NCI-H1105 treated with DMSO at 0.1 percent for 48 hours (cell line): ENCODE results near the gene NBEAL2.
A peak's percentile ranks its signal among the peaks of the same experiment; 100 is the strongest.

Experiments used
- DNase-seq: peaks from one replicate; lab custom pipeline; 2025; lab: John Stamatoyannopoulos, UW

Gene NBEAL2

DNA sequence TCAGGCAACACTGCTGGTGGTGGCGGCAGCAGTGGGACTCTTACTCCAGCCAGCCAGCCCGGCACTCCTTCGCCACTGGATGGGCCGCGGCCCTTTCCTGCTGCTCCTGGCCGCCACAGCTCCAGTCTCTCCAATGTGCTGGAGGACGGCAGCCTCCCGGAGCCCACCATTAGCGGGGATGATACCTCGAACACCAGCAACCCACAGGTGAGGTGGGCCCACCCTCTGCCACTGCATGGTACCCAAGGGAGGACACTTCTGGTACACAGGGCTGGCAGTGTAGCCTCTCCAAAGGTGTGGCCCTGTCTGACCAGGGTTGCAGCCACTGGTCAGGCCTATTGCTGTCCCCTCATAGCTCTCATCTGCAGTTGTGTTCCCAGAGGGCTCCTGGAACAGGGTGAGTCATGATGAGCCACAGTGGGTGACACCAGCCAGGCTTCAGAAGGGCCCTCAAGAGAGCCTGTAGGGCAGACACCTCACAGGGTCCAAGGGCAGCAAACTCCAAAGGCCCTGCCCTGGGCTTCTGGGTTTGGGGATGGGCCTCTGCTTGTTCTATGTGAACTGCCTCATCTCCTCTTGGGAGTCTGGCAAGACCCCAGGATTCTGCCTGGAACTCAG lies 20.8 kb downstream of the NBEAL2 start:
- DNase-seq = no peak

GRCh38 chr3:47000922-47001730 lies 21.7 kb downstream of the NBEAL2 start:
- DNase-seq = no peak

- DNase-seq = no peak
Observed at GRCh38 chr3:47001731-47002170, 22.3 kb downstream of the NBEAL2 start.

- no peak for DNase-seq
Observed at GRCh38 chr3:47002171-47003055, 22.9 kb downstream of the NBEAL2 start.

- DNase-seq = no peak
Observed at GRCh38 chr3:47003056-47003410, 23.6 kb downstream of the NBEAL2 start.

DNA sequence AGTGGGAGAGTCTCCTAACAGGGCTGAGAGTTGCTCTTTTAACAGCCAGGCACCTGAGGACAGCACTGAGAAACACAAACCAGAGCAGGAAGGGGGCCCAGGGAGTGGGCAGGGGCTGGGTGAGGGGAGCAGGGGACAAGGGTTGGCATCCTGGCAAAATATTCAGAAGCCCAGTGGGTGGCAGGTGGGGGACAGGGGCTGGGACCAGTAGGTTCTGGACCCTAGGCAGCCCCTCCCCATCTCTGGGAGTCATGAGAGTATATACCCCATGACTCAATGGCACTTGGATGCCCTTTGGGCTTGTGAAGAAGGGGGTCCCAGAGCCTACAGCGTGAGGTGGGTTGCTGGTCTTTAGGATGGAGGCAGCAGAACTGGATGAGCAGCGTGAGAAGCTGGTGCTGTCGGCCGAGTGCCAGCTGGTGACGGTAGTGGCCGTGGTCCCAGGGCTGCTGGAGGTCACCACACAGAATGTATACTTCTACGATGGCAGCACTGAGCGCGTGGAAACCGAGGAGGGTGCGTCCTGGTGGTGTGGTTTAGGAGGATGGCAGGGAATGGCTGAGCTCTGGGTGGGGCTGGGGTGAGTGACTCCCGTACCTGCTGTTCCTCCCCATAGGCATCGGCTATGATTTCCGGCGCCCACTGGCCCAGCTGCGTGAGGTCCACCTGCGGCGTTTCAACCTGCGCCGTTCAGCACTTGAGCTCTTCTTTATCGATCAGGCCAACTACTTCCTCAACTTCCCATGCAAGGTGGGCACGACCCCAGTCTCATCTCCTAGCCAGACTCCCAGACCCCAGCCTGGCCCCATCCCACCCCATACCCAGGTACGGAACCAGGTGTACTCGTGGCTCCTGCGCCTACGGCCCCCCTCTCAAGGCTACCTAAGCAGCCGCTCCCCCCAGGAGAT lies 24.2 kb downstream of the NBEAL2 start:
- DNase-seq = no peak

GRCh38 chr3:47004369-47005211 lies 25.1 kb downstream of the NBEAL2 start:
- no peak for DNase-seq

DNA sequence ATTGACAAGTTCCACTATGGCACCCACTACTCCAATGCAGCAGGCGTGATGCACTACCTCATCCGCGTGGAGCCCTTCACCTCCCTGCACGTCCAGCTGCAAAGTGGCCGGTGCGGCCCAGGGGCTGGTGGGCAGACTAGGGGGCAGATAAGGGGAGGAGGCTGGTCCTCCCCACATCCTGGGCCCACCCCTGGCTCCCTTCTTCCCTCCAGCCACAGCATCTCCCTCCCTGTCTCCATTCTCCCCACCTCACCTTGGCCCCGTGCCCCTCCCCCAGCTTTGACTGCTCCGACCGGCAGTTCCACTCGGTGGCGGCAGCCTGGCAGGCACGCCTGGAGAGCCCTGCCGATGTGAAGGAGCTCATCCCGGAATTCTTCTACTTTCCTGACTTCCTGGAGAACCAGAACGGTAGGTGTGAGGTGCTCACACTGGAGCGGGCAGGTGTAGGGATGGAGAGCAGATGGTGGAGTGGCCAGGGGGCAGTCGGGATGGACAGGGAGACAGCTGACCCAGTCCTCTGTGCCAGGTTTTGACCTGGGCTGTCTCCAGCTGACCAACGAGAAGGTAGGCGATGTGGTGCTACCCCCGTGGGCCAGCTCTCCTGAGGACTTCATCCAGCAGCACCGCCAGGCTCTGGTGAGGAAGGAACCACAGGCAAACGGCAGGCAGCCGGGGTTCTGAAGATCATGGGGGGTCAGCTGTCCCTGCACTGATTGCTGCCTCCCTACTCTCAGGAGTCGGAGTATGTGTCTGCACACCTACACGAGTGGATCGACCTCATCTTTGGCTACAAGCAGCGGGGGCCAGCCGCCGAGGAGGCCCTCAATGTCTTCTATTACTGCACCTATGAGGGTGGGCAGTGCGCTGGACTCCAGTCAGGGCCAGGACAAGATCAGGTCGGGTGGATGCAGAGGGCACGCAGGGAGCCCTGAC lies 26.0 kb downstream of the NBEAL2 start:
- no peak for DNase-seq

GRCh38 chr3:47006145-47006651 lies 26.7 kb downstream of the NBEAL2 start:
- DNase-seq = no peak

DNA sequence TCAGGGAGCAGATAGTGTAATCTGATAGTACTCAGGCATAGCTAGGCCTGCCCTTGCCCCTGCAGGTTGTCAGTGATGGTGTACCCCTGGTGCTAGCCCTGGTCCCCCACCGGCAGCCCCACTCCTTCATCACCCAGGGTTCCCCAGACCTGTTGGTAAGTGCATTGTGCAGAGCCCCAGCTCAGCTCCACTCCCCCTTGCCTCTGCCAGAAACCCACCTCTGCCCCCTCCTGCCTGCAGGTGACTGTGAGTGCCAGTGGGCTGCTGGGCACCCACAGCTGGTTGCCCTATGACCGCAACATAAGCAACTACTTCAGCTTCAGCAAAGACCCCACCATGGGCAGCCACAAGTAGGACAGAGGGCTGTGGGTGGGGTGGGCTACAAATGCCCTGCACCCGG lies 27.5 kb downstream of the NBEAL2 start:
- DNase-seq = no peak

GRCh38 chr3:47007482-47008233 lies 28.2 kb downstream of the NBEAL2 start:
- DNase-seq = no peak

- no peak for DNase-seq
Observed at GRCh38 chr3:47008234-47008796, 28.8 kb downstream of the NBEAL2 start.

DNA sequence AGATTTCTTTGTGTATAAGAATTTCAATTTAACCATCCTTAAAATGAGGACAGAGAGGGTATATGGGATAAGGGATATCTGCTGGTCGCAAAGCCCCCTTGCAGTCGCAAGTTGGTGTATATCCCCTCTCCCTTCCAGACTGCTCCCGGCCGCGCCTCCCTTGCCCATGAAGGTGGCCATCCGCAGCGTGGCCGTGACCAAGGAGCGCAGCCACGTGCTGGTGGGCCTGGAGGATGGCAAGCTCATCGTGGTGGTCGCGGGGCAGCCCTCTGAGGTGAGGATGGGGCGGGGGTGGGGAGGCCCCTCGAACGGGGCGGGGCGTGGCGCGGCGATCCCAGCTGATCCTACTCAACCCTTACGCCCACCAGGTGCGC lies 29.4 kb downstream of the NBEAL2 start:
- no peak for DNase-seq

DNA sequence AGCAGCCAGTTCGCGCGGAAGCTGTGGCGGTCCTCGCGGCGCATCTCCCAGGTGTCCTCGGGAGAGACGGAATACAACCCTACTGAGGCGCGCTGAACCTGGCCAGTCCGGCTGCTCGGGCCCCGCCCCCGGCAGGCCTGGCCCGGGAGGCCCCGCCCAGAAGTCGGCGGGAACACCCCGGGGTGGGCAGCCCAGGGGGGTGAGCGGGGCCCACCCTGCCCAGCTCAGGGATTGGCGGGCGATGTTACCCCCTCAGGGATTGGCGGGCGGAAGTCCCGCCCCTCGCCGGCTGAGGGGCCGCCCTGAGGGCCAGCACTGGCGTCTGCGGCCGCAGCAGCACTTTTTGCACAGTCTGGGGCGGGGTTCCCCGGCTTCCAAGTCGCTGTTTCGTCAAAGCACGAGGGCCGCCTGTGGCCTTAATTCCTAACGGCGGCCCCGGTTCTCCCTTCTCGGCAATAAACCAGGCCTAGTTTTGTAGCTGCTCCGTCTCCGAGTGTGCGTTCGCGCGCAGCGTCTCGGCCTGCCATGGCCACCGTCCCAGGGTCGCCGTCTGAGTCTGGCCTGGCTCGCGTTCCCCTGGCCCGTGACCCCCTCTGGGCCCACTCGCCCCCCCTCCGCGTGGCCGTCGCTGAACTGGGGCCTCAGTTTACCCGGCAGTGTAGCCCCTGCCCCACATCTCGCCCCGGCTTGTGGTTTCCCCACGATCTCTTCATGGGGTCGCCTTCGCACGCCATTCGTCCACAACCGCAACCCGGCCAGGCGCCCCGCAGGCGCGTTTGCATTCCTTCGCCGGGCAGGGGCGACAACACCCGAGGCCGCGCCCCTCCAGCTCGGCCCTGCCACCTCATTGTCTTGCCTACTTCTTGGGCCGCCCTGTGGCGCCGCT lies 30.0 kb downstream of the NBEAL2 start:
- peak; percentile 83 for DNase-seq

GRCh38 chr3:47010111-47010712 lies 30.7 kb downstream of the NBEAL2 start:
- no peak for DNase-seq

DNA sequence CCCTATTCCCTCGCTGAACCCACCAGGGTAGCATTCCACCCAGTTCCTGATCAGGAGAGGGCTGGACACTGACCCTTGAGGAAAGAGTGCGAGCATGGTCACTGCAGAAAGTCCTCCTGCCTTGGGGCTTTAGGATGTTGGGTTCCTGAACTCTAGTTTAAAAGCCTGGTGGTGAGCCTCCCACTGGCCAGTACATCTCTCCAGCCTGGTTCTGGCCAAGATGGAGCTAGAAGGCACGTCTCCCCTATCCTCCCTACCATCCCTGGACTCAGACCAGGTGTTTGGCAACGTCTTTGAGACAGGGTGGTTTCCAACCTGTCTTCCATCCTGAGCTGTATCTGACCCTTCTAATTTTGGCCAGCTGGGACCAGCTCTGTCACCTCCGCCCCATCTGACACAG lies 31.4 kb downstream of the NBEAL2 start:
- DNase-seq = no peak

GRCh38 chr3:47011371-47011770 lies 31.9 kb downstream of the NBEAL2 start:
- no peak for DNase-seq
